Neural progenitor cell (in vitro differentiated cells): ENCODE results near the gene RBCK1. TPM values are rescaled to one million over a fixed set of nuclear protein-coding genes. Genes with fewer than 3 reads are reported as not detected.

Source experiments
- DNase-seq: peaks from one replicate; pipeline ENCODE4 v3.0.0-alpha.2; 2016; ENCODE audit warnings: low spot score
- H2AFZ ChIP-seq: fragments of 200-600 bp; sonication (generic); replicated peaks from 2 replicates; pipeline ENCODE4 v1.6.1; 2016; ENCODE audit warnings: antibody characterized with exemption
- H3F3A ChIP-seq: fragments of 200-600 bp; sonication (generic); 2 replicates; pipeline ENCODE4 v1.6.1; 2016; ENCODE audit warnings: antibody characterized with exemption, low read depth
- H3K27ac ChIP-seq: fragments of 200-600 bp; sonication (generic); 2 replicates; pipeline ENCODE4 v1.5.1; 2016; ENCODE audit warnings: mild to moderate bottlenecking
- H3K27me3 ChIP-seq: fragments of 200-600 bp; sonication (generic); 2 replicates; pipeline ENCODE4 v1.6.1; 2016; ENCODE audit warnings: mild to moderate bottlenecking, moderate library complexity
- H3K36me3 ChIP-seq: fragments of 200-600 bp; sonication (generic); 2 replicates; pipeline ENCODE4 v1.5.1; 2016
- H3K4me1 ChIP-seq: fragments of 200-600 bp; sonication (generic); 2 replicates; pipeline ENCODE4 v1.6.1; 2016; ENCODE audit warnings: mixed run types
- H3K4me2 ChIP-seq: fragments of 200-600 bp; sonication (generic); 2 replicates; pipeline ENCODE4 v1.6.1; 2016
- H3K4me3 ChIP-seq: fragments of 200-600 bp; sonication (generic); 2 replicates; pipeline ENCODE4 v1.5.1; 2016
- H3K79me2 ChIP-seq: fragments of 200-600 bp; sonication (generic); 2 replicates; pipeline ENCODE4 v1.6.1; 2016; ENCODE audit warnings: low read depth
- H3K9ac ChIP-seq: fragments of 200-600 bp; sonication (generic); 2 replicates; pipeline ENCODE4 v1.6.1; 2016
- H3K9me3 ChIP-seq: fragments of 200-600 bp; sonication (generic); 2 replicates; pipeline ENCODE4 v1.5.1; 2016; ENCODE audit warnings: low read depth
- H4K20me1 ChIP-seq: fragments of 200-600 bp; sonication (generic); 2 replicates; pipeline ENCODE4 v1.6.1; 2016; ENCODE audit warnings: low read depth
- H3K27ac Mint-ChIP-seq: 3 replicates; pipeline ENCODE4 v1.8.0; 2021; ENCODE audit warnings: mixed read lengths
- H3K27me3 Mint-ChIP-seq: 2 replicates; pipeline ENCODE4 v1.8.0; 2022; ENCODE audit warnings: low read depth, mild to moderate bottlenecking, inconsistent platforms, moderate library complexity, mixed read lengths; ENCODE audit not compliant: insufficient read depth
- H3K36me3 Mint-ChIP-seq: 3 replicates; pipeline ENCODE4 v1.8.0; 2021; ENCODE audit warnings: mixed read lengths
- H3K4me1 Mint-ChIP-seq: 3 replicates; pipeline ENCODE4 v1.8.0; 2021; ENCODE audit warnings: mixed read lengths
- H3K4me3 Mint-ChIP-seq: 3 replicates; pipeline ENCODE4 v1.8.0; 2021; ENCODE audit warnings: mild to moderate bottlenecking, moderate library complexity, mixed read lengths
- H3K9me3 Mint-ChIP-seq: 3 replicates; pipeline ENCODE4 v1.8.0; 2020; ENCODE audit warnings: mixed read lengths
- CTCF ChIP-seq: fragments of 200-600 bp; sonication (generic); IDR thresholded peaks from 2 replicates; pipeline ENCODE4 v1.5.1; 2017; ENCODE audit warnings: antibody characterized with exemption, mild to moderate bottlenecking
- EZH2 ChIP-seq: fragments of 200-600 bp; sonication (generic); IDR thresholded peaks from 2 replicates; pipeline ENCODE4 v1.6.1; 2017; ENCODE audit warnings: antibody characterized with exemption, mild to moderate bottlenecking, moderate library complexity
- EZH2phosphoT487 ChIP-seq: fragments of 200-600 bp; sonication (generic); IDR thresholded peaks from 2 replicates; pipeline ENCODE4 v1.6.1; 2017; ENCODE audit warnings: antibody characterized with exemption
- total RNA-seq: library from RNA; depleted of rRNA; stranded (reverse); fragments of >200 nt; gene quantifications from 2 replicates; pipeline ENCODE4 v1.2.3, GENCODE V29; 2015; ENCODE audit warnings: low replicate concordance

RBCK1 gene
- total RNA-seq, 1 donor from 2014 or later = 24.3 TPM

GRCh38 chr20:478949-479429 lies 70.9 kb downstream of the RBCK1 start:
- Histone ChIP-seq H2AFZ (no peak overlapping the region), H3K79me2 (no peaks in the 10 kb centered on the region), H3K4me3 (no peak overlapping the region), H3K4me1 (no peaks in the 10 kb centered on the region), H4K20me1 (peaks cover 9% of the 10 kb centered on the region), H3K9me3 (no peaks in the 10 kb centered on the region), H3F3A (peaks cover 27% of the 10 kb centered on the region), H3K27me3 (no peaks in the 10 kb centered on the region), H3K36me3 (peaks cover 6% of the 10 kb centered on the region), H3K9ac (no peak overlapping the region), H3K27ac (no peak overlapping the region), H3K4me2 (no peak overlapping the region)
- peaks cover 36% of the 10 kb centered on the region for H3K36me3 Mint-ChIP-seq
- H3K9me3 Mint-ChIP-seq = no peaks in the 10 kb centered on the region
- no peak for TF ChIP-seq EZH2phosphoT487
- peak; percentile 68 for TF ChIP-seq CTCF
- peak; percentile 52 for DNase-seq
- no peak overlapping the region for H3K27ac Mint-ChIP-seq
- no peak overlapping the region for H3K4me3 Mint-ChIP-seq
- no peaks in the 10 kb centered on the region for H3K4me1 Mint-ChIP-seq
- H3K27me3 Mint-ChIP-seq = peaks cover 3% of the 10 kb centered on the region

- Mint-ChIP-seq H3K9me3 (no peaks in the 10 kb centered on the region), H3K36me3 (peaks cover 33% of the 10 kb centered on the region), H3K4me3 (no peak overlapping the region), H3K27ac (no peak overlapping the region), H3K27me3 (peaks cover 3% of the 10 kb centered on the region), H3K4me1 (no peaks in the 10 kb centered on the region)
- no peaks in the 10 kb centered on the region for H3K79me2 ChIP-seq
- no peak for DNase-seq
- no peak for TF ChIP-seq EZH2phosphoT487
- TF ChIP-seq CTCF = no peak
- TF ChIP-seq EZH2 = no peak
- H3K36me3 ChIP-seq = peaks cover 6% of the 10 kb centered on the region
- no peak overlapping the region for H3K9ac ChIP-seq
- H3K27ac ChIP-seq = no peak overlapping the region
- no peak overlapping the region for H3K4me3 ChIP-seq
- no peaks in the 10 kb centered on the region for H3K4me1 ChIP-seq
- no peak overlapping the region for H3K4me2 ChIP-seq
- H3K27me3 ChIP-seq = no peaks in the 10 kb centered on the region
- H2AFZ ChIP-seq = no peak overlapping the region
- peaks cover 9% of the 10 kb centered on the region for H4K20me1 ChIP-seq
- no peaks in the 10 kb centered on the region for H3K9me3 ChIP-seq
- H3F3A ChIP-seq = peaks cover 27% of the 10 kb centered on the region
Observed at GRCh38 chr20:479487-479886, 71.4 kb downstream of the RBCK1 start.

- Mint-ChIP-seq H3K9me3 (no peaks in the 10 kb centered on the region), H3K36me3 (peaks cover 31% of the 10 kb centered on the region)
Observed at GRCh38 chr20:480044-480443, 71.9 kb downstream of the RBCK1 start.

More at GRCh38 chr20:480044-480443, 71.9 kb downstream of the RBCK1 start:
- Histone ChIP-seq H3F3A (peaks cover 27% of the 10 kb centered on the region), H3K4me3 (no peak overlapping the region), H3K79me2 (no peaks in the 10 kb centered on the region), H4K20me1 (peaks cover 9% of the 10 kb centered on the region), H3K4me1 (no peaks in the 10 kb centered on the region), H3K9ac (no peak overlapping the region), H3K27me3 (no peaks in the 10 kb centered on the region), H3K9me3 (no peaks in the 10 kb centered on the region), H3K27ac (no peak overlapping the region), H3K4me2 (no peak overlapping the region), H3K36me3 (peaks cover 6% of the 10 kb centered on the region), H2AFZ (no peak overlapping the region)
- Mint-ChIP-seq H3K4me3 (no peak overlapping the region), H3K4me1 (no peaks in the 10 kb centered on the region), H3K27ac (no peak overlapping the region), H3K27me3 (peaks cover 3% of the 10 kb centered on the region)
- TF ChIP-seq EZH2 = no peak
- no peak for TF ChIP-seq EZH2phosphoT487
- TF ChIP-seq CTCF = no peak
- DNase-seq = no peak
